OCI-LY3 (cell line): ENCODE measurements around the gene CCR1.
"Not testable (repeated sequence)": the region's sequence is repeated elsewhere in the genome, so short reads cannot be mapped to it uniquely, and the experiment has no call there.

Experiments used
- H2AFZ ChIP-seq: fragments of 200-600, 300-600 bp; shearing (Covaris generic); 2 replicates; pipeline ENCODE4 v1.6.0; 2014; ENCODE audit warnings: antibody characterized with exemption, low read depth, low read length
- H3K27ac ChIP-seq: fragments of 200-600, 300-600 bp; sonication (generic); 2 replicates; pipeline ENCODE4 v1.5.1; 2014; ENCODE audit warnings: mild to moderate bottlenecking, low read length, moderate library complexity, mixed read lengths
- H3K27me3 ChIP-seq: fragments of 200-600, 300-600 bp; sonication (generic); 2 replicates; pipeline ENCODE4 v1.6.1; 2014; ENCODE audit warnings: low read depth, low read length, mixed read lengths
- H3K36me3 ChIP-seq: fragments of 200-600, 300-600 bp; sonication (generic); replicated peaks from 2 replicates; pipeline ENCODE3; 2014; ENCODE audit warnings: low read depth, low read length, mixed read lengths
- H3K4me1 ChIP-seq: fragments of 300-600, 200-600 bp; sonication (generic); 2 replicates; pipeline ENCODE4 v1.6.1; 2014; ENCODE audit warnings: low read length, mixed read lengths
- H3K4me2 ChIP-seq: fragments of 200-600, 300-600 bp; sonication (generic); 2 replicates; pipeline ENCODE4 v1.6.1; 2014; ENCODE audit warnings: low read length, mixed read lengths
- H3K4me3 ChIP-seq: fragments of 300-600, 200-600 bp; sonication (generic); 2 replicates; pipeline ENCODE4 v1.5.1; 2014; ENCODE audit warnings: antibody characterized with exemption, mild to moderate bottlenecking, low read length, moderate library complexity
- H3K79me2 ChIP-seq: fragments of 300-600, 200-600 bp; shearing (Covaris generic); 2 replicates; pipeline ENCODE4 v1.6.1; 2014; ENCODE audit warnings: mild to moderate bottlenecking, low read length, mixed read lengths
- H3K9ac ChIP-seq: fragments of 300-600, 200-600 bp; shearing (Covaris generic); 2 replicates; pipeline ENCODE4 v1.6.0; 2014; ENCODE audit warnings: mild to moderate bottlenecking, low read length, moderate library complexity
- H3K9me3 ChIP-seq: fragments of 200-600, 300-600 bp; shearing (Covaris generic); 2 replicates; pipeline ENCODE4 v1.6.1; 2014; ENCODE audit warnings: low read length, mixed read lengths; ENCODE audit not compliant: insufficient read depth
- H4K20me1 ChIP-seq: fragments of 200-600, 300-600 bp; sonication (generic); 2 replicates; pipeline ENCODE4 v1.6.1; 2016; ENCODE audit warnings: low read length, mixed read lengths; ENCODE audit not compliant: insufficient read depth
- CTCF ChIP-seq: fragments of 200-600, 300-600 bp; sonication (generic); IDR thresholded peaks from 2 replicates; pipeline ENCODE4 v1.5.1; 2014; ENCODE audit warnings: antibody characterized with exemption, low read length, low read depth
- EZH2phosphoT487 ChIP-seq: fragments of 200-600 bp; shearing (Covaris generic); IDR thresholded peaks from 2 replicates; pipeline ENCODE4 v1.6.1; 2018; ENCODE audit warnings: antibody characterized with exemption, mixed run types, low read depth

CCR1 gene

GRCh38 chr3:46212101-46212500, 4.0 kb upstream of the CCR1 start:
- Histone ChIP-seq H3K27me3 (peaks cover 45% of the 10 kb centered on the region), H3K9me3 (no peaks in the 10 kb centered on the region), H3K36me3 (no peaks in the 10 kb centered on the region), H3K4me2 (no peak overlapping the region), H3K4me1 (peaks cover 41% of the 10 kb centered on the region), H3K79me2 (no peaks in the 10 kb centered on the region), H3K9ac (no peak overlapping the region), H3K27ac (no peak overlapping the region), H4K20me1 (no peaks in the 10 kb centered on the region), H2AFZ (no peak overlapping the region), H3K4me3 (no peak overlapping the region)
- no peak for TF ChIP-seq EZH2phosphoT487
- TF ChIP-seq CTCF: no peak

GRCh38 chr3:46209746-46210470, 1.8 kb upstream of the CCR1 start:
- peaks cover 32% of the 10 kb centered on the region for H3K4me1 ChIP-seq
- no peak overlapping the region for H2AFZ ChIP-seq
- no peak overlapping the region for H3K27ac ChIP-seq
- no peaks in the 10 kb centered on the region for H3K36me3 ChIP-seq
- no peak overlapping the region for H3K4me2 ChIP-seq
- no peak overlapping the region for H3K4me3 ChIP-seq
- peaks cover 32% of the 10 kb centered on the region for H3K27me3 ChIP-seq
- TF ChIP-seq EZH2phosphoT487 (no peak), CTCF (no peak)
- no peaks in the 10 kb centered on the region for H3K79me2 ChIP-seq
- H4K20me1 ChIP-seq: no peaks in the 10 kb centered on the region
- no peaks in the 10 kb centered on the region for H3K9me3 ChIP-seq
- no peak overlapping the region for H3K9ac ChIP-seq

GRCh38 chr3:46209053-46209452, 940 bp upstream of the CCR1 start:
- Histone ChIP-seq H3K27ac (no peak overlapping the region), H3K36me3 (no peaks in the 10 kb centered on the region), H3K9ac (no peak overlapping the region), H3K27me3 (peaks cover 32% of the 10 kb centered on the region), H3K4me2 (no peak overlapping the region), H3K9me3 (no peaks in the 10 kb centered on the region), H3K4me1 (peaks cover 30% of the 10 kb centered on the region), H4K20me1 (no peaks in the 10 kb centered on the region), H3K4me3 (no peak overlapping the region), H2AFZ (no peak overlapping the region), H3K79me2 (no peaks in the 10 kb centered on the region)
- no peak for TF ChIP-seq EZH2phosphoT487
- TF ChIP-seq CTCF: no peak

GRCh38 chr3:46207514-46207913, 599 bp downstream of the CCR1 start:
- not testable (repeated sequence) for H3K27ac ChIP-seq, H3K36me3 ChIP-seq, H4K20me1 ChIP-seq, H3K79me2 ChIP-seq, H2AFZ ChIP-seq, H3K9ac ChIP-seq, H3K9me3 ChIP-seq, H3K4me3 ChIP-seq
- peak overlapping the region; percentile 50 for H3K4me2 ChIP-seq
- H3K4me1 ChIP-seq: peaks cover 25% of the 10 kb centered on the region
- peaks cover 17% of the 10 kb centered on the region for H3K27me3 ChIP-seq
